ENCODE results near the gene JOSD2. TPM values are rescaled to one million over a fixed set of nuclear protein-coding genes. Genes with fewer than 3 reads are reported as not detected.

The JOSD2 gene
- total RNA-seq, 1 experiment from 2014 or later: 40.9 TPM

GRCh38 chr19:50496189-50497021 is 14.6 kb downstream of the JOSD2 start:
- no peaks in the 10 kb centered on the region for H3K9me3 ChIP-seq (ENCODE audit: control insufficient read depth in 1 of 2, insufficient read depth in 1 of 2, low read depth in 1 of 2, low read length in 2 of 2)
- POLR2A ChIA-PET: no interaction called here
- no peak overlapping the region for H3K9ac ChIP-seq (ENCODE audit: low read length)
- H3K36me3 ChIP-seq (ENCODE audit: control insufficient read depth in 1 of 2, insufficient read depth in 2 of 2, low read length in 2 of 2): no peaks in the 10 kb centered on the region
- no peak for DNase-seq (ENCODE audit: low read depth, low spot score)
- no peaks in the 10 kb centered on the region for H3K27me3 ChIP-seq (ENCODE audit: insufficient read depth, low read length)
- RAD21 ChIA-PET (ENCODE audit: low non-redundant PET in 1 of 2, low total read pairs in 2 of 2, uncharacterized antibody in 2 of 2, unreplicated experiment in 2 of 2): no interaction called here
- H3K9me2 ChIP-seq (ENCODE audit: insufficient read depth): no peaks in the 10 kb centered on the region
- H3K4me3 ChIP-seq (replicated peaks in 1 of 2; ENCODE audit: low read depth in 1 of 2, low read length in 2 of 2): no peak overlapping the region
- no peaks in the 10 kb centered on the region for H4K20me1 ChIP-seq (ENCODE audit: insufficient read depth)
- CTCF ChIA-PET: interaction anchor here (0.7 kb wide), 1 partner anchor 1187 kb away, joined by 3 read pairs; no protein-coding TSS in a partner anchor
- intact Hi-C loops (cut with micrococcal nuclease): no loop called here
- H3K27ac ChIP-seq (ENCODE audit: low read depth, low read length): no peak overlapping the region; the same call in 1 of the 2 replicates
- ATAC-seq: peak; percentile 64
- no TSS peak for BruUV-seq (replicated peaks)
- H3K4me1 ChIP-seq (ENCODE audit: control insufficient read depth in 1 of 2, insufficient read depth in 2 of 2, low read length in 2 of 2): peaks cover 10 to 27% of the 10 kb centered on the region in 2 experiments
- no peak overlapping the region for H3K4me2 ChIP-seq (ENCODE audit: low read length)
- no peaks in the 10 kb centered on the region for H3K79me2 ChIP-seq (ENCODE audit: insufficient read depth, low read length)
- H2AFZ ChIP-seq (ENCODE audit: low read depth, low read length, poor library complexity, severe bottlenecking): no peak overlapping the region
- TF ChIP-seq ZBTB33 (IDR thresholded peaks at IDR 0.05; ENCODE audit: extremely low read depth, insufficient replicate concordance, low read length): no peak
- TF ChIP-seq CEBPB (IDR thresholded peaks at IDR 0.05; ENCODE audit: low read depth): no peak
- no peak for TF ChIP-seq EZH2 (IDR thresholded peaks at IDR 0.05)
- TF ChIP-seq ELF1 (IDR thresholded peaks at IDR 0.05; ENCODE audit: borderline replicate concordance, low read depth): no peak
- TF ChIP-seq REST (IDR thresholded peaks at IDR 0.05; ENCODE audit: low read depth): no peak
- TF ChIP-seq ZNF274 (IDR thresholded peaks at IDR 0.05; ENCODE audit: low read depth, low read length): no peak
- TF ChIP-seq POLR2AphosphoS5 (IDR thresholded peaks at IDR 0.05; ENCODE audit: low read depth, low read length): no peak
- TF ChIP-seq POLR2A (IDR thresholded peaks at IDR 0.05; ENCODE audit: borderline replicate concordance, extremely low read depth, insufficient read depth, insufficient read length): no peak
- TF ChIP-seq EGR1 (IDR thresholded peaks at IDR 0.05; ENCODE audit: low read depth): no peak
- no peak for TF ChIP-seq EZH2phosphoT487 (IDR thresholded peaks at IDR 0.05; ENCODE audit: borderline replicate concordance)
- TF ChIP-seq SP1 (IDR thresholded peaks at IDR 0.05; ENCODE audit: low read depth): no peak
- TF ChIP-seq CTCF (IDR thresholded peaks at IDR 0.05 in 2 of 3, conservative IDR thresholded peaks at IDR 0.05 in 1 of 3; ENCODE audit: borderline replicate concordance in 1 of 3, insufficient read depth in 1 of 3, low read depth in 2 of 3, low read length in 2 of 3): no peak
- no peak for TF ChIP-seq TCF7L2 (IDR thresholded peaks at IDR 0.05; ENCODE audit: borderline replicate concordance, extremely low read depth, insufficient read depth, insufficient read length)
- TF ChIP-seq CBX3 (IDR thresholded peaks at IDR 0.05; ENCODE audit: low read depth): no peak
- TF ChIP-seq SRF (IDR thresholded peaks at IDR 0.05; ENCODE audit: low read depth): no peak
- TF ChIP-seq MAX (IDR thresholded peaks at IDR 0.05): no peak
- no peak for TF ChIP-seq RAD21 (IDR thresholded peaks at IDR 0.05; ENCODE audit: low read depth)
- no peak for TF ChIP-seq SIN3A (IDR thresholded peaks at IDR 0.05; ENCODE audit: low read depth)
- no peak for TF ChIP-seq ATF3 (IDR thresholded peaks at IDR 0.05)

Measured in HCT116 (cell line).